HepG2 (cell line): ENCODE results near the gene LAMB2. TPM values are rescaled to one million over a fixed set of nuclear protein-coding genes. Genes with fewer than 3 reads are reported as not detected.
A peak's percentile ranks its signal among the peaks of the same experiment; 100 is the strongest.

Experiments used
- ATAC-seq: fragments of 200-7000 bp; cut with Tn5 transposase; 3 replicates; pipeline ENCODE4 v1.9.1; 2020; ENCODE audit warnings: mild to moderate bottlenecking, moderate library complexity
- Bru-seq: library from RNA; stranded (reverse); fragments of 400-500 nt; gene quantifications from one replicate; lab custom pipeline; 2021; lab: Mats Ljungman, UMichigan
- BruChase-seq, 2 experiments: library from RNA; stranded (reverse); fragments of 400-500 nt; gene quantifications; one replicate each; lab custom pipeline; 2021; lab: Mats Ljungman, UMichigan
- BruUV-seq: library from RNA; stranded (reverse); fragments of 400-500 nt; replicated peaks from 2 replicates; lab custom pipeline; 2021; lab: Mats Ljungman, UMichigan
- CTCF ChIA-PET: fragments of 300-600 bp; formaldehyde crosslinking; extraction: SDS; loops from one replicate; lab custom pipeline; 2021; ENCODE audit warnings: low total read pairs, inconsistent platforms, low intra/inter-chr PET ratio; lab: Yijun Ruan, JAX
- POLR2A ChIA-PET: fragments of 350-600 bp; sonication (Branson Sonifier 250); formaldehyde crosslinking; loops from one replicate; lab custom pipeline; 2020; ENCODE audit warnings: antibody characterized with exemption, inconsistent platforms; lab: Yijun Ruan, JAX
- DNase-seq: peaks from one replicate; pipeline ENCODE4 v3.0.0-alpha.2; 2015; ENCODE audit warnings: low spot score
- FAIRE-seq: peaks from 3 replicates; lab custom pipeline; 2011; peaks lifted over from hg19 to GRCh38; lab: Jason Lieb, UNC
- H2AFZ ChIP-seq: one replicate; pipeline ENCODE4 v1.6.1; 2011; ENCODE audit warnings: low read length, inconsistent platforms
- H3K27ac ChIP-seq: fragments of 300-600 bp; 3 replicates; pipeline ENCODE4 v1.8.0; 2011; ENCODE audit warnings: mixed run types, mild to moderate bottlenecking, mixed read lengths, low read length, inconsistent platforms; ENCODE audit not compliant: insufficient read depth; ENCODE audit errors: extremely low read length
- H3K27me3 ChIP-seq, 2 experiments: fragments of 200-600 bp in 1 of 2; 2 replicates in 1 of 2; 3 replicates in 1 of 2; pipeline versions ENCODE4 v1.6.0 to v1.8.0; 2011; ENCODE audit warnings: low read length in 2 of 2, mild to moderate bottlenecking in 2 of 2, moderate library complexity in 2 of 2, inconsistent platforms in 1 of 2; ENCODE audit not compliant: insufficient read depth in 2 of 2, control insufficient read depth in 1 of 2
- H3K36me3 ChIP-seq, 2 experiments: fragments of 200-600 bp in 1 of 2; replicated peaks in 1 of 2; 2 replicates in 1 of 2; 3 replicates in 1 of 2; pipeline versions ENCODE4 v1.5.1 to v1.8.0; 2011; ENCODE audit warnings: low read length in 2 of 2, inconsistent platforms in 1 of 2; ENCODE audit not compliant: insufficient read depth in 2 of 2, control insufficient read depth in 1 of 2
- H3K4me1 ChIP-seq: 2 replicates; pipeline ENCODE4 v1.5.1; 2012; ENCODE audit warnings: low read length, inconsistent platforms; ENCODE audit not compliant: insufficient read depth
- H3K4me2 ChIP-seq: 2 replicates; pipeline ENCODE4 v1.6.0; 2011; ENCODE audit warnings: low read depth, low read length, inconsistent platforms
- H3K4me3 ChIP-seq, 3 experiments: fragments of 200-600 bp in 1 of 3; sonication (generic), shearing (Covaris generic) in 1 of 3; replicated peaks in 1 of 3; 2 replicates each; pipeline ENCODE4 v1.5.1; 2011 to 2016; ENCODE audit warnings: low read length in 3 of 3, inconsistent platforms in 2 of 3, low read depth in 2 of 3, mild to moderate bottlenecking in 2 of 3, control low read depth in 1 of 3, mixed read lengths in 1 of 3; ENCODE audit not compliant: insufficient read depth in 1 of 3
- H3K79me2 ChIP-seq: one replicate; pipeline ENCODE4 v1.6.1; 2011; ENCODE audit warnings: low read length, inconsistent platforms; ENCODE audit not compliant: insufficient read depth
- H3K9ac ChIP-seq: 2 replicates; pipeline ENCODE4 v1.6.0; 2011; ENCODE audit warnings: mild to moderate bottlenecking, low read depth, low read length, inconsistent platforms; ENCODE audit not compliant: insufficient read depth
- H3K9me3 ChIP-seq: 2 replicates; pipeline ENCODE4 v1.5.1; 2012; ENCODE audit warnings: mild to moderate bottlenecking, low read length
- H4K20me1 ChIP-seq: 2 replicates; pipeline ENCODE4 v1.6.0; 2011; ENCODE audit warnings: inconsistent platforms, mild to moderate bottlenecking, low read length, moderate library complexity; ENCODE audit not compliant: insufficient read depth
- ARNT2 ChIP-seq: sonication (generic); formaldehyde crosslinking; IDR thresholded peaks from 2 replicates; pipeline ENCODE4 v1.8.0; 2022; ENCODE audit warnings: mild to moderate bottlenecking, low read depth, missing genetic modification reagents, moderate library complexity
- CCAR2 ChIP-seq: fragments of 200-400 bp; formaldehyde crosslinking; optimal IDR thresholded peaks from 2 replicates; pipeline ENCODE3; 2018; ENCODE audit warnings: low read depth, mild to moderate bottlenecking, low read length, moderate library complexity
- HMG20B ChIP-seq: conservative IDR thresholded peaks from 2 replicates; pipeline ENCODE4 v1.6.1; 2016; ENCODE audit warnings: missing genetic modification reagents, missing compliant biosample characterization
- NFE2 ChIP-seq: sonication (generic); formaldehyde crosslinking; IDR thresholded peaks from 2 replicates; pipeline ENCODE4 v1.4.0; 2020; ENCODE audit warnings: missing genetic modification reagents
- PHF8 ChIP-seq: sonication (generic); formaldehyde crosslinking; IDR thresholded peaks from 2 replicates; pipeline ENCODE4 v1.5.0; 2020; ENCODE audit warnings: missing genetic modification reagents
- SP4 ChIP-seq: sonication (generic); formaldehyde crosslinking; IDR thresholded peaks from 2 replicates; pipeline ENCODE4 v1.8.1; 2023; ENCODE audit warnings: mild to moderate bottlenecking, missing genetic modification reagents
- TRIM22 ChIP-seq: fragments of 450-650 bp; IDR thresholded peaks from 2 replicates; pipeline ENCODE4 v1.6.1; 2017
- ZBTB1 ChIP-seq: sonication (generic); formaldehyde crosslinking; IDR thresholded peaks from 2 replicates; pipeline ENCODE4 v1.4.0; 2020; ENCODE audit warnings: missing genetic modification reagents, borderline replicate concordance
- ZFY ChIP-seq: sonication (generic); formaldehyde crosslinking; IDR thresholded peaks from 2 replicates; pipeline ENCODE4 v1.4.0; 2020; ENCODE audit warnings: missing genetic modification reagents
- ZNF558 ChIP-seq: sonication (generic); formaldehyde crosslinking; IDR thresholded peaks from 2 replicates; pipeline ENCODE4 v1.9.0; 2022; ENCODE audit warnings: mild to moderate bottlenecking, missing genetic modification reagents, borderline replicate concordance
- ZNF574 ChIP-seq: sonication (generic); formaldehyde crosslinking; IDR thresholded peaks from 2 replicates; pipeline ENCODE4 v1.4.0; 2020; ENCODE audit warnings: missing genetic modification reagents
- WGBS: methylation state at CpG from one replicate; pipeline ENCODE4 v1.1.6; 2017; ENCODE audit warnings: low lambda C conversion rate; 5-methylcytosine and 5-hydroxymethylcytosine counted together
- in situ Hi-C: cut with HindIII; loops from 2 replicates; pipeline ENCODE4 v1.10.0; 2017; ENCODE audit warnings: low pct_unique_long_range_greater_than_20kb; ENCODE audit not compliant: extremely low pct_ligation_motif_present
- intact Hi-C: fragments of 100-400 bp; cut with micrococcal nuclease; formaldehyde crosslinking; loops from one replicate; pipeline ENCODE4 v1.10.0; 2022; ENCODE audit not compliant: unreplicated experiment
- long read RNA-seq, 2 experiments: library from RNA in 1 of 2; library from polyadenylated mRNA in 1 of 2; stranded (forward) in 1 of 2; unstranded in 1 of 2; transcript quantifications; one replicate each; pipeline ENCODE4 v2.0.0, GENCODE V29; 2019 to 2022
- polyA minus RNA-seq, 3 experiments: library from RNA; depleted of rRNA, polyadenylated mRNA; stranded (reverse); fragments of >200 nt; gene quantifications; 2 replicates each; pipeline ENCODE4 v1.2.3, GENCODE V29; 2011; ENCODE audit warnings: low replicate concordance in 1 of 3
- polyA plus RNA-seq, 8 experiments: library from polyadenylated mRNA; depleted of rRNA in 3 of 8; stranded (reverse) in 7 of 8; unstranded in 1 of 8; fragments of >200 nt; fragmentation: Illumina TruSeq in 4 of 8; extraction: Trizol in 4 of 8; gene quantifications; 2 replicates each; pipeline versions ENCODE4 v1.2.1 to v1.2.3, GENCODE V29; 2011 to 2016; ENCODE audit warnings: low read depth in 4 of 8, missing spikeins in 1 of 8, mixed read lengths in 1 of 8; ENCODE audit not compliant: insufficient read depth in 1 of 8
- total RNA-seq, 5 experiments: library from RNA; depleted of rRNA; stranded (reverse); fragments of >200 nt; fragmentation: Illumina TruSeq; extraction: Trizol; gene quantifications; 2 replicates each; pipeline ENCODE4 v1.2.3, GENCODE V29; 2016; ENCODE audit warnings: low read depth in 1 of 5
- TF ChIP-seq, protein P1 (sequence below): sonication (generic); formaldehyde crosslinking; IDR thresholded peaks from 2 replicates; pipeline ENCODE4 v1.4.0; 2020; ENCODE audit warnings: missing genetic modification reagents; ENCODE audit errors: not compliant biosample characterization

Gene LAMB2
- total RNA-seq (2016; rRNA removed; fragmentation: Illumina TruSeq; extraction: Trizol) = 67.9 and 208 TPM in 2 replicates
- 13.5 and 15.2 TPM in 2 replicates for total RNA-seq (2016; cell fraction: cytosol; rRNA removed; fragmentation: Illumina TruSeq; extraction: Trizol; ENCODE audit: low read depth)
- 56.7 and 217 TPM in 2 replicates for total RNA-seq (2016; cell fraction: insoluble cytoplasmic fraction; rRNA removed; fragmentation: Illumina TruSeq; extraction: Trizol)
- 16.6 and 17.9 TPM in 2 replicates for total RNA-seq (2016; cell fraction: membrane; rRNA removed; fragmentation: Illumina TruSeq; extraction: Trizol)
- 198 and 230 TPM in 2 replicates for total RNA-seq (2016; cell fraction: nucleus; rRNA removed; fragmentation: Illumina TruSeq; extraction: Trizol)
- polyA plus RNA-seq (2011; rRNA removed) = 443 and 619 TPM in 2 replicates
- polyA plus RNA-seq (2011; cell fraction: cytosol; rRNA removed) = 165 and 171 TPM in 2 replicates
- 2,056 and 2,231 TPM in 2 replicates for polyA plus RNA-seq (2011; cell fraction: nucleus; rRNA removed)
- polyA plus RNA-seq (2012) = 234 and 362 TPM in 2 replicates
- polyA plus RNA-seq (2016; cell fraction: cytosol; fragmentation: Illumina TruSeq; extraction: Trizol; ENCODE audit: low read depth) = 7.4 and 10.4 TPM in 2 replicates
- polyA plus RNA-seq (2016; cell fraction: insoluble cytoplasmic fraction; fragmentation: Illumina TruSeq; extraction: Trizol; ENCODE audit: low read depth) = 45.9 and 61.9 TPM in 2 replicates
- 9.9 and 13.5 TPM in 2 replicates for polyA plus RNA-seq (2016; cell fraction: membrane; fragmentation: Illumina TruSeq; extraction: Trizol; ENCODE audit: low read depth)
- 423 and 430 TPM in 2 replicates for polyA plus RNA-seq (2016; cell fraction: nucleus; fragmentation: Illumina TruSeq; extraction: Trizol; ENCODE audit: insufficient read depth, low read depth)
- polyA minus RNA-seq (2011; rRNA and poly(A)+ RNA removed; ENCODE audit: low replicate concordance) = 13.3 and 724 TPM in 2 replicates
- polyA minus RNA-seq (2011; cell fraction: cytosol; rRNA and poly(A)+ RNA removed) = 108 and 211 TPM in 2 replicates
- 147 and 217 TPM in 2 replicates for polyA minus RNA-seq (2011; cell fraction: nucleus; rRNA and poly(A)+ RNA removed)
- Bru-seq, nascent RNA = percentile 77 among the genes with signal in this experiment
- BruChase-seq, experiment 1, labeled RNA remaining after a 6-hour chase = percentile 95 among the genes with signal in this experiment
- percentile 88 among the genes with signal in this experiment for BruChase-seq, experiment 2, labeled RNA remaining after a 2-hour chase
- long read RNA-seq, experiment 1, full-length matches to known transcripts = 4 of 34 reads
- long read RNA-seq, experiment 1, partial matches to known transcripts = 25 of 34 reads
- long read RNA-seq, experiment 1, other reads (novel, unspliced or antisense) = 5 of 34 reads
- long read RNA-seq, experiment 2, full-length matches to known transcripts = 68 of 180 reads
- long read RNA-seq, experiment 2, partial matches to known transcripts = 82 of 180 reads
- long read RNA-seq, experiment 2, other reads (novel, unspliced or antisense) = 30 of 180 reads

DNA sequence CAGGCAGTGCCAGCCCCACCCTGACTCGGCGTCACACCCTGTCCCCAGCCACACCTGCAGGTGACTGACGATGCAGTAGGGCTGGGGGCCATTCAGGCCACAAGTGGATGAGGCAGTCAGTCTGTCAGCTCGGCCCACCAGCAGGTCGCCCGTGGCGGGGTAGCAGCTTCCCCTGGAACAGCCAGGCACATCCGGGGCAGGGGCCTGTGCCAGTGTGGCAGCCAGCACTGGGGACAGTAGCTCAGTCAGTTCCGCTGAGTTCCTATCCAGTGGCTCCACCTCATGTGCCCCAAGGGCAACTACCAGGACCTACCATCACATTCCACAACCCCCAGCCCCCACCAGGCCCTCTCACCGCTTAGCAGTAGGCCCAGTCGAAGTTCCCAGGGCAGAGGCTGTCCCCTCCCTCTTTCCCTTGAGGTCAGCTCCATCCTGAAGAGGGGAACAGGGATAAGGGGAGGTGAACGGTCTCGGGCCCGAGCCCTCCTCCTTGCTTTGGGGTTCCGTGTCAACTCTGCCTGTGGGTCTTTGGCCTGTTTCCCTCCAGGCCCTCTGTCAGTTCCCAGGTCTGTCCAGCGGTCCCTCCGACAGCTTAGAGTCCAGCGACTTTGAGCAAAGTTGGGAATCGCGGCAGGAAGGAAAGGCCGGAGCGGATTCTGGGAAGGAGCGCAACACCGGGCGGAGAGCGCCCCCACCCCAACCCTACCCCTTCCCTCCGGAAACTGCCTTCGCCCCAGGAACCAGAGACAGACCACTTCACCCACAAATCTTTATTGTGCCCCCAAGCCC, at the start of gene LAMB2:
Gene LAMB2, minus strand, starts transcription at position 614 of the 789 bp plus-strand sequence. Its CDS starts 183 bp downstream, at position 431.
- ATAC-seq (peak; percentile 69), FAIRE-seq (peak; percentile 75), DNase-seq (peak; percentile 79)
- BruUV-seq = TSS peak; percentile 91
- ChIA-PET POLR2A (interaction anchor here (0.6 to 8.5 kb wide), 20 partner anchors 9 to 659 kb away, joined by 3 to 110 read pairs (median 5); partner anchors contain the start of genes GPX1, IMPDH2, KLHDC8B and NDUFAF3), CTCF (no interaction called here)
- Histone ChIP-seq H3K27ac (peak within 1 kb of the TSS; percentile 80), H3K9ac (peak within 1 kb of the TSS; percentile 75), H4K20me1 (no peaks in the 10 kb centered on the region), H3K36me3 (peaks cover 5 to 10% of the 10 kb centered on the region in 2 experiments; a peak in 2 of 5 replicates), H3K9me3 (no peaks in the 10 kb centered on the region), H2AFZ (peak within 1 kb of the TSS; percentile 99), H3K4me2 (peak within 1 kb of the TSS; percentile 97), H3K79me2 (peaks cover 15% of the 10 kb centered on the region), H3K27me3 (no peaks in the 10 kb centered on the region), H3K4me3 (peak within 1 kb of the TSS; percentile 72 to 78 (median 77)), H3K4me1 (peaks cover 39% of the 10 kb centered on the region)
- in situ Hi-C loops = no loop called here
- intact Hi-C loops = loop anchor here (5.0 kb wide), 1 partner anchor 40 kb away; the partner anchor contains the start of gene QRICH1
- 2% methylated on average over 19 of the region's 28 CpGs for WGBS
- TF ChIP-seq TRIM22 = no peak
- TF ChIP-seq CCAR2 = no peak
- TF ChIP-seq, protein P1, sequence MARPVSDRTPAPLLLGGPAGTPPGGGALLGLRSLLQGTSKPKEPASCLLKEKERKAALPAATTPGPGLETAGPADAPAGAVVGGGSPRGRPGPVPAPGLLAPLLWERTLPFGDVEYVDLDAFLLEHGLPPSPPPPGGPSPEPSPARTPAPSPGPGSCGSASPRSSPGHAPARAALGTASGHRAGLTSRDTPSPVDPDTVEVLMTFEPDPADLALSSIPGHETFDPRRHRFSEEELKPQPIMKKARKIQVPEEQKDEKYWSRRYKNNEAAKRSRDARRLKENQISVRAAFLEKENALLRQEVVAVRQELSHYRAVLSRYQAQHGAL (CRISPR knock-in tag) = peak; percentile 37
- TF ChIP-seq ZNF558 (CRISPR knock-in tag) = peak; percentile 65; the same call in 1 of the 2 replicates
- TF ChIP-seq ZBTB1 (CRISPR knock-in tag) = no peak
- TF ChIP-seq PHF8 = peak; percentile 87
- 0 out of 2 replicates have a peak, but pooled peaks have one; percentile 60 for TF ChIP-seq ARNT2
- no peak for TF ChIP-seq HMG20B (CRISPR knock-in tag)
- no peak for TF ChIP-seq SP4 (CRISPR knock-in tag)
- no peak for TF ChIP-seq NFE2 (CRISPR knock-in tag)
- TF ChIP-seq ZFY (CRISPR knock-in tag) = peak; percentile 94
- peak; percentile 50; the same call in 1 of the 2 replicates for TF ChIP-seq ZNF574 (CRISPR knock-in tag)
